Measurements from ENCODE around the gene RCAN2. TPM values are rescaled to one million over a fixed set of nuclear protein-coding genes. Genes with fewer than 3 reads are reported as not detected.

RCAN2 gene
- total RNA-seq, 1 experiment from 2014 or later, result not detected

GRCh38 chr6:46324706-46325105 lies 166.5 kb downstream of the RCAN2 start:
- no peaks in the 10 kb centered on the region for H3K36me3 ChIP-seq (ENCODE audit: insufficient read depth, low read length, poor library complexity, severe bottlenecking)
- no peak overlapping the region for H3K27ac ChIP-seq (ENCODE audit: low read depth, low read length, poor library complexity, severe bottlenecking)
- no peak overlapping the region for H3K4me3 ChIP-seq (ENCODE audit: low read depth, low read length, poor library complexity, severe bottlenecking)
- no peaks in the 10 kb centered on the region for H3K4me1 ChIP-seq (ENCODE audit: insufficient read depth, low read length, poor library complexity, severe bottlenecking)
- intact Hi-C loops (cut with micrococcal nuclease; ENCODE audit: unreplicated experiment), result no loop called here
- no TSS peak for BruUV-seq (replicated peaks)
- POLR2A ChIA-PET (ENCODE audit: low non-redundant PET), result no interaction called here
- no peak for DNase-seq (ENCODE audit: low spot score)
- no peaks in the 10 kb centered on the region for H3K9me3 ChIP-seq (ENCODE audit: low read depth, low read length, poor library complexity, severe bottlenecking)
- TF ChIP-seq CTCF (conservative IDR thresholded peaks at IDR 0.05; ENCODE audit: low read depth, low read length) (no peak), EZH2 (IDR thresholded peaks at IDR 0.05; ENCODE audit: borderline replicate concordance, low read depth, low read length, poor library complexity, severe bottlenecking) (no peak)
- H3K27me3 ChIP-seq (replicated peaks; ENCODE audit: insufficient read depth, low read depth, low read length, poor library complexity), result peaks cover 13% of the 10 kb centered on the region
- CTCF ChIA-PET, result no interaction called here

- ChIA-PET CTCF (no interaction called here), POLR2A (ENCODE audit: low non-redundant PET) (no interaction called here)
- Histone ChIP-seq H3K27me3 (replicated peaks; ENCODE audit: insufficient read depth, low read depth, low read length, poor library complexity) (peaks cover 14% of the 10 kb centered on the region), H3K4me1 (ENCODE audit: insufficient read depth, low read length, poor library complexity, severe bottlenecking) (no peaks in the 10 kb centered on the region), H3K9me3 (ENCODE audit: low read depth, low read length, poor library complexity, severe bottlenecking) (no peaks in the 10 kb centered on the region), H3K36me3 (ENCODE audit: insufficient read depth, low read length, poor library complexity, severe bottlenecking) (no peaks in the 10 kb centered on the region), H3K4me3 (ENCODE audit: low read depth, low read length, poor library complexity, severe bottlenecking) (no peak overlapping the region), H3K27ac (ENCODE audit: low read depth, low read length, poor library complexity, severe bottlenecking) (no peak overlapping the region)
- no peak for TF ChIP-seq EZH2 (IDR thresholded peaks at IDR 0.05; ENCODE audit: borderline replicate concordance, low read depth, low read length, poor library complexity, severe bottlenecking)
- TF ChIP-seq CTCF (conservative IDR thresholded peaks at IDR 0.05; ENCODE audit: low read depth, low read length), result no peak
- no peak for DNase-seq (ENCODE audit: low spot score)
- BruUV-seq (replicated peaks), result no TSS peak
- intact Hi-C loops (cut with micrococcal nuclease; ENCODE audit: unreplicated experiment), result no loop called here
Measured at GRCh38 chr6:46323966-46324622, 167.2 kb downstream of the RCAN2 start.

- ChIA-PET CTCF (no interaction called here), POLR2A (ENCODE audit: low non-redundant PET) (no interaction called here)
- DNase-seq (ENCODE audit: low spot score), result no peak
Measured at GRCh38 chr6:46323312-46323965, 167.8 kb downstream of the RCAN2 start.

More at GRCh38 chr6:46323312-46323965, 167.8 kb downstream of the RCAN2 start:
- Histone ChIP-seq H3K36me3 (ENCODE audit: insufficient read depth, low read length, poor library complexity, severe bottlenecking) (no peaks in the 10 kb centered on the region), H3K4me1 (ENCODE audit: insufficient read depth, low read length, poor library complexity, severe bottlenecking) (no peaks in the 10 kb centered on the region), H3K4me3 (ENCODE audit: low read depth, low read length, poor library complexity, severe bottlenecking) (no peak overlapping the region), H3K27me3 (replicated peaks; ENCODE audit: insufficient read depth, low read depth, low read length, poor library complexity) (peaks cover 13% of the 10 kb centered on the region), H3K9me3 (ENCODE audit: low read depth, low read length, poor library complexity, severe bottlenecking) (no peaks in the 10 kb centered on the region), H3K27ac (ENCODE audit: low read depth, low read length, poor library complexity, severe bottlenecking) (no peak overlapping the region)
- TF ChIP-seq CTCF (conservative IDR thresholded peaks at IDR 0.05; ENCODE audit: low read depth, low read length) (no peak), EZH2 (IDR thresholded peaks at IDR 0.05; ENCODE audit: borderline replicate concordance, low read depth, low read length, poor library complexity, severe bottlenecking) (no peak)
- BruUV-seq (replicated peaks), result no TSS peak
- intact Hi-C loops (cut with micrococcal nuclease; ENCODE audit: unreplicated experiment), result no loop called here

Measured in A673 (cell line).